ENCODE data around the gene POU6F1.

GRCh38 chr12:51238037-51238509 is 20.2 kb upstream of the POU6F1 start:
- TF ChIP-seq CTCF (IDR thresholded peaks at IDR 0.05) = no peak
- no peak for TF ChIP-seq POLR2A (IDR thresholded peaks at IDR 0.05; ENCODE audit: low read depth)

All from esophagus muscularis mucosa (tissue), 3 donors.